Measurements from ENCODE around the gene ENOX2. TPM values are rescaled to one million over a fixed set of nuclear protein-coding genes. Genes with fewer than 3 reads are reported as not detected.

Gene ENOX2
- total RNA-seq, 2 experiments from 2014 or later, result 13.9 to 15.5 TPM

- Mint-ChIP-seq H3K27ac (no peak overlapping the region), H3K36me3 (ENCODE audit: low read depth) (no peaks in the 10 kb centered on the region), H3K4me3 (no peak overlapping the region), H3K27me3 (no peaks in the 10 kb centered on the region), H3K9me3 (no peaks in the 10 kb centered on the region), H3K4me1 (no peaks in the 10 kb centered on the region)
- no peak for DNase-seq
- ChIA-PET CTCF (no interaction called here), POLR2A (no interaction called here)
Measured at GRCh38 chrX:130756233-130756632, 146.8 kb downstream of the ENOX2 start.

- POLR2A ChIA-PET, result no interaction called here
- no peaks in the 10 kb centered on the region for H3K36me3 Mint-ChIP-seq (ENCODE audit: low read depth)
- H3K9me3 Mint-ChIP-seq, result no peaks in the 10 kb centered on the region
- no peak overlapping the region for H3K4me3 Mint-ChIP-seq
- CTCF ChIA-PET, result no interaction called here
- no peak overlapping the region for H3K27ac Mint-ChIP-seq
- no peaks in the 10 kb centered on the region for H3K4me1 Mint-ChIP-seq
- no peaks in the 10 kb centered on the region for H3K27me3 Mint-ChIP-seq
- DNase-seq, result no peak
Measured at GRCh38 chrX:130754353-130754752, 148.7 kb downstream of the ENOX2 start.

GRCh38 chrX:130746709-130747342, 156.2 kb downstream of the ENOX2 start:
- Mint-ChIP-seq H3K4me3 (no peak overlapping the region), H3K27me3 (no peaks in the 10 kb centered on the region), H3K9me3 (no peaks in the 10 kb centered on the region), H3K36me3 (ENCODE audit: low read depth) (no peaks in the 10 kb centered on the region), H3K4me1 (no peaks in the 10 kb centered on the region), H3K27ac (no peak overlapping the region)
- no peak for DNase-seq
- ChIA-PET POLR2A (no interaction called here), CTCF (no interaction called here)

GRCh38 chrX:130746077-130746476, 156.9 kb downstream of the ENOX2 start:
- DNase-seq, result no peak
- Mint-ChIP-seq H3K9me3 (no peaks in the 10 kb centered on the region), H3K27ac (no peak overlapping the region), H3K27me3 (no peaks in the 10 kb centered on the region), H3K36me3 (ENCODE audit: low read depth) (no peaks in the 10 kb centered on the region), H3K4me1 (no peaks in the 10 kb centered on the region), H3K4me3 (no peak overlapping the region)
- CTCF ChIA-PET, result no interaction called here
- POLR2A ChIA-PET, result no interaction called here

- Mint-ChIP-seq H3K4me3 (no peak overlapping the region), H3K27ac (no peak overlapping the region), H3K9me3 (no peaks in the 10 kb centered on the region), H3K36me3 (ENCODE audit: low read depth) (no peaks in the 10 kb centered on the region), H3K4me1 (no peaks in the 10 kb centered on the region), H3K27me3 (no peaks in the 10 kb centered on the region)
- ChIA-PET POLR2A (no interaction called here), CTCF (no interaction called here)
- DNase-seq, result no peak
Measured at GRCh38 chrX:130741584-130741983, 161.4 kb downstream of the ENOX2 start.

- H3K36me3 Mint-ChIP-seq (ENCODE audit: low read depth), result no peaks in the 10 kb centered on the region
- H3K4me1 Mint-ChIP-seq, result no peaks in the 10 kb centered on the region
- no peak for DNase-seq
- no peak overlapping the region for H3K27ac Mint-ChIP-seq
- CTCF ChIA-PET, result no interaction called here
- POLR2A ChIA-PET, result no interaction called here
- H3K4me3 Mint-ChIP-seq, result no peak overlapping the region
- no peaks in the 10 kb centered on the region for H3K9me3 Mint-ChIP-seq
- H3K27me3 Mint-ChIP-seq, result no peaks in the 10 kb centered on the region
Measured at GRCh38 chrX:130741151-130741550, 161.9 kb downstream of the ENOX2 start.

GRCh38 chrX:130738638-130739195, 164.3 kb downstream of the ENOX2 start:
- Mint-ChIP-seq H3K36me3 (ENCODE audit: low read depth) (no peaks in the 10 kb centered on the region), H3K4me3 (no peak overlapping the region), H3K9me3 (no peaks in the 10 kb centered on the region), H3K4me1 (no peaks in the 10 kb centered on the region), H3K27me3 (no peaks in the 10 kb centered on the region), H3K27ac (no peak overlapping the region)
- ChIA-PET POLR2A (no interaction called here), CTCF (no interaction called here)
- DNase-seq, result no peak

- Mint-ChIP-seq H3K36me3 (ENCODE audit: low read depth) (no peaks in the 10 kb centered on the region), H3K9me3 (peaks cover 13% of the 10 kb centered on the region), H3K27me3 (no peaks in the 10 kb centered on the region), H3K27ac (no peak overlapping the region), H3K4me3 (no peak overlapping the region), H3K4me1 (no peaks in the 10 kb centered on the region)
- no peak for DNase-seq
- ChIA-PET POLR2A (no interaction called here), CTCF (no interaction called here)
Measured at GRCh38 chrX:130734713-130735112, 168.3 kb downstream of the ENOX2 start.

GRCh38 chrX:130728208-130728607, 174.8 kb downstream of the ENOX2 start:
- Mint-ChIP-seq H3K36me3 (ENCODE audit: low read depth) (peaks cover 4% of the 10 kb centered on the region), H3K27ac (no peak overlapping the region)

GRCh38 chrX:130726661-130727060, 176.3 kb downstream of the ENOX2 start:
- H3K4me1 Mint-ChIP-seq, result no peaks in the 10 kb centered on the region
- DNase-seq, result no peak
- POLR2A ChIA-PET, result no interaction called here
- H3K27me3 Mint-ChIP-seq, result no peaks in the 10 kb centered on the region
- H3K36me3 Mint-ChIP-seq (ENCODE audit: low read depth), result peaks cover 4% of the 10 kb centered on the region
- no peak overlapping the region for H3K27ac Mint-ChIP-seq
- CTCF ChIA-PET, result no interaction called here
- H3K4me3 Mint-ChIP-seq, result no peak overlapping the region
- H3K9me3 Mint-ChIP-seq, result peaks cover 20% of the 10 kb centered on the region

More at GRCh38 chrX:130728208-130728607, 174.8 kb downstream of the ENOX2 start:
- Mint-ChIP-seq H3K27me3 (no peaks in the 10 kb centered on the region), H3K4me3 (no peak overlapping the region), H3K4me1 (no peaks in the 10 kb centered on the region), H3K9me3 (peaks cover 27% of the 10 kb centered on the region)
- no peak for DNase-seq
- CTCF ChIA-PET, result no interaction called here
- POLR2A ChIA-PET, result no interaction called here

GRCh38 chrX:130725519-130725918, 177.5 kb downstream of the ENOX2 start:
- H3K9me3 Mint-ChIP-seq, result peaks cover 20% of the 10 kb centered on the region

GRCh38 chrX:130719413-130719812, 183.6 kb downstream of the ENOX2 start:
- H3K4me3 Mint-ChIP-seq, result no peak overlapping the region
- no peaks in the 10 kb centered on the region for H3K9me3 Mint-ChIP-seq
- no peak for DNase-seq
- CTCF ChIA-PET, result interaction anchor here (1.2 kb wide), 1 partner anchor 10 kb away, joined by 4 read pairs; no protein-coding TSS in a partner anchor
- H3K4me1 Mint-ChIP-seq, result peaks cover 5% of the 10 kb centered on the region
- H3K36me3 Mint-ChIP-seq (ENCODE audit: low read depth), result no peaks in the 10 kb centered on the region
- POLR2A ChIA-PET, result no interaction called here
- no peak overlapping the region for H3K27ac Mint-ChIP-seq
- H3K27me3 Mint-ChIP-seq, result no peaks in the 10 kb centered on the region

More at GRCh38 chrX:130725519-130725918, 177.5 kb downstream of the ENOX2 start:
- Mint-ChIP-seq H3K36me3 (ENCODE audit: low read depth) (peaks cover 4% of the 10 kb centered on the region), H3K4me3 (no peak overlapping the region), H3K27me3 (no peaks in the 10 kb centered on the region), H3K4me1 (no peaks in the 10 kb centered on the region), H3K27ac (no peak overlapping the region)
- DNase-seq, result no peak
- ChIA-PET CTCF (no interaction called here), POLR2A (no interaction called here)

- Mint-ChIP-seq H3K4me1 (peaks cover 5% of the 10 kb centered on the region), H3K9me3 (no peaks in the 10 kb centered on the region), H3K27me3 (no peaks in the 10 kb centered on the region), H3K27ac (no peak overlapping the region), H3K4me3 (no peak overlapping the region), H3K36me3 (ENCODE audit: low read depth) (no peaks in the 10 kb centered on the region)
- POLR2A ChIA-PET, result no interaction called here
- CTCF ChIA-PET, result no interaction called here
- no peak for DNase-seq
Measured at GRCh38 chrX:130718137-130718536, 184.9 kb downstream of the ENOX2 start.

GRCh38 chrX:130716781-130717413, 186.1 kb downstream of the ENOX2 start:
- H3K4me3 Mint-ChIP-seq, result no peak overlapping the region
- CTCF ChIA-PET, result no interaction called here
- POLR2A ChIA-PET, result no interaction called here

More at GRCh38 chrX:130716781-130717413, 186.1 kb downstream of the ENOX2 start:
- H3K9me3 Mint-ChIP-seq, result no peaks in the 10 kb centered on the region
- H3K27me3 Mint-ChIP-seq, result no peaks in the 10 kb centered on the region
- H3K36me3 Mint-ChIP-seq (ENCODE audit: low read depth), result no peaks in the 10 kb centered on the region
- H3K27ac Mint-ChIP-seq, result no peak overlapping the region
- DNase-seq, result no peak
- peaks cover 5% of the 10 kb centered on the region for H3K4me1 Mint-ChIP-seq
